ENCODE measurements around the gene ARVCF. TPM values are rescaled to one million over a fixed set of nuclear protein-coding genes. Genes with fewer than 3 reads are reported as not detected.

Gene ARVCF
- total and polyA plus RNA-seq, 9 of the 15 experiments (the other 6 are each of a cell fraction or from before 2014, with no cell fraction given) = 0.03 to 97.4 (median 15.6) TPM

GRCh38 chr22:20024650-20025397 is 8.2 kb upstream of the ARVCF start (continued):
- TF ChIP-seq ZNF75A (CRISPR knock-in tag; IDR thresholded peaks at IDR 0.05) (no peak), ETS2 (tag; IDR thresholded peaks at IDR 0.05; ENCODE audit: borderline replicate concordance, poor library complexity, severe bottlenecking) (no peak), POLR2AphosphoS5 (IDR thresholded peaks at IDR 0.05; ENCODE audit: control insufficient read depth, insufficient read depth, low read depth, low read length) (no peak), NR4A1 (CRISPR knock-in tag; IDR thresholded peaks at IDR 0.05) (no peak), NR4A1 (tag; IDR thresholded peaks at IDR 0.05) (peak; percentile 58; the same call in 1 of the 2 replicates), ZNF436 (CRISPR knock-in tag; IDR thresholded peaks at IDR 0.05) (no peak), SETDB1 (IDR thresholded peaks at IDR 0.05; ENCODE audit: low read length) (peak; percentile 3), ZBTB9 (CRISPR knock-in tag; IDR thresholded peaks at IDR 0.05) (peak; percentile 67; the same call in 1 of the 2 replicates), KDM5B (IDR thresholded peaks at IDR 0.05; ENCODE audit: insufficient replicate concordance, low read depth, low read length) (no peak), ZNF175 (CRISPR knock-in tag; IDR thresholded peaks at IDR 0.05; ENCODE audit: low read depth) (no peak), CHD1 (IDR thresholded peaks at IDR 0.05; ENCODE audit: low read length) (peak; percentile 18), GABPB2 (CRISPR knock-in tag; conservative IDR thresholded peaks at IDR 0.05) (peak; percentile 80; the same call in 1 of the 2 replicates), CEBPZ (IDR thresholded peaks at IDR 0.05; ENCODE audit: borderline replicate concordance, low read depth, low read length) (peak; percentile 36; the same call in 1 of the 2 replicates), BHLHE40 (IDR thresholded peaks at IDR 0.05; ENCODE audit: low read length) (0 out of 2 replicates have a peak, but pooled peaks have one; percentile 15), CBX5 (IDR thresholded peaks at IDR 0.05; ENCODE audit: borderline replicate concordance, low read depth) (no peak), MLX (CRISPR knock-in tag; conservative IDR thresholded peaks at IDR 0.05) (peak in 1 of 2 experiments; percentile 53; a peak in 1 of 4 replicates), MYBL2 (IDR thresholded peaks at IDR 0.05; ENCODE audit: low read depth) (no peak), MYBL2 (CRISPR knock-in tag; IDR thresholded peaks at IDR 0.05; ENCODE audit: borderline replicate concordance) (no peak), MAZ (CRISPR knock-in tag; conservative IDR thresholded peaks at IDR 0.05 in 1 of 2, IDR thresholded peaks at IDR 0.05 in 1 of 2) (0 out of 4 replicates have a peak, but pooled peaks of 1 of the 2 experiments have one; percentile 9)

Data from K562 (cell line).